ENCODE measurements around the gene SNCA.

DNA sequence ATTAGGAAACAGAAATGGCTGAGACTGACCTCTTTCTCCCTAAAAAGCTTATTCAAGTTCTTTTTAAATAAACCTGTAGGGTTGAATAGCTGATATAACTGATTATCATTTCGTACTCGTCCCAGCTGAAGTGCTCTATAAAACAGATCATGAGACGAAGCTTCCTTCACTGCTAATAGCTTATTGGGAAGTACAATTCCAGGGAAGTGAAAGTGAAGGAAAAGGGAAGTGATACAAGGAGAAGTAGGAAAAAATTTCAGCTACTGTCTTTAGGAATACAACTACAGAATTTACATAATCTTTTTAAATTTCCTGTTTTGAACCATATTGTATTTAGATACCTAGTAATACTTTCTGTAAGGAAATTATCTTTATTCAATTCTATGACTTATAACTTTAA lies 103.0 kb downstream of the SNCA start:
- TF ChIP-seq CTCF (IDR thresholded peaks at IDR 0.05) (no peak), EZH2phosphoT487 (IDR thresholded peaks at IDR 0.05) (no peak)
